Left cardiac atrium (tissue), 4 donors: ENCODE data around the gene B4GALNT1. TPM values are rescaled to one million over a fixed set of nuclear protein-coding genes. Genes with fewer than 3 reads are reported as not detected.
"Not testable (repeated sequence)": the region's sequence is repeated elsewhere in the genome, so short reads cannot be mapped to it uniquely, and the experiment has no call there.

ENCODE experiments used
- ATAC-seq, 2 donors: fragments of 200-7000 bp; cut with Tn5 transposase; one replicate each; pipeline ENCODE4 v1.9.1; 2020; ENCODE audit warnings: mild to moderate bottlenecking in 2 of 2, moderate library complexity in 2 of 2
- DNase-seq: peaks from one replicate; pipeline ENCODE4 v3.0.0-alpha.2; 2020
- intact Hi-C, 2 donors: fragments of 100-400 bp; cut with DNase I; formaldehyde crosslinking; loops; one replicate each; pipeline versions ENCODE4 v1.14.1 to v1.15.1; 2022 to 2023
- long read RNA-seq: library from polyadenylated mRNA; unstranded; transcript quantifications from one replicate; pipeline ENCODE4 v2.0.0, GENCODE V29; 2021
- total RNA-seq, 2 donors: library from RNA; stranded (reverse); fragmentation: NEBNext Ultra II Directional; extraction: Animal tissue kit (Norgen Biotek cat#: 25700); gene quantifications; one replicate each; pipeline ENCODE4 v1.2.1, GENCODE V29; 2021
- donor health status: DM: no; HTN: yes; CAD: no.
- donor health status: DM: no; HTN: yes; CAD: no; lungs with severe emphysema.
- donor health status: DM: yes; HTN: yes; CAD: no.
- donor health status: Dilated cardiomyopathy.

The B4GALNT1 gene
- 1 to 10 TPM; 2.4 to 3.3 TPM for total RNA-seq
- long read RNA-seq, partial matches to known transcripts = 0 of 3 reads
- long read RNA-seq, other reads (novel, unspliced or antisense) = 0 of 3 reads

- DNase-seq (peak; percentile 67), ATAC-seq (peak; percentile 88 to 91)
- intact Hi-C loops = loop anchor here in 1 of 2 donors (5.0 kb wide), 1 partner anchor 59 kb away; the partner anchor contains the start of gene OS9
These were observed at the start of gene B4GALNT1 for GRCh38 chr12:57632958-57633840. Gene B4GALNT1 (minus strand): TSS chr12:57633201. CDS start chr12:57632132, 1,069 bp downstream.

GRCh38 chr12:57679697-57680096 lies 46.7 kb upstream of the B4GALNT1 start:
- ATAC-seq (no peak), DNase-seq (no peak)

DNA sequence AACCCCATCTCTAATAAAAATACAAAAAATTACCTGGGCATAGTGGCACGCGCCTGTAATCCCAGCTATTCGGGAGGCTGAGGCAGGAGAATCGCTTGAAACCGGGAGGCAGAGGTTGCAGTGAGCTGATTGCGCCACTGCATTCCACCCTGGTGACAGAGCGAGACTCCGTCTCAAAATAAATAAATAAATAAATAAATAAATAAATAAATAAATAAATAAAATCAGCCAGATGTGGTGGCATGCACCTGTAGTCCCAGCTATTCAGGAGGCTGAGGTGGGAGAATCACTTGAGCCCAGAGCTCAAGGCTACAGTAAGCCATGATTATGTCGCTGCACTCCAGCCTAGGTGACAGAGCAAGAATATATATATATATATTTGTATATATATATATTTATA lies 44.9 kb upstream of the B4GALNT1 start:
- ATAC-seq, DNase-seq, intact Hi-C loops: not testable (repeated sequence)

More at GRCh38 chr12:57679697-57680096, 46.7 kb upstream of the B4GALNT1 start:
- intact Hi-C loops = no loop called here

- no peak for DNase-seq
- ATAC-seq = no peak
- intact Hi-C loops = no loop called here
These were observed 41.7 kb upstream of the B4GALNT1 start for GRCh38 chr12:57674691-57675090.

- ATAC-seq (no peak), DNase-seq (no peak)
- intact Hi-C loops = no loop called here
These were observed 39.8 kb upstream of the B4GALNT1 start for GRCh38 chr12:57672801-57673200.

DNA sequence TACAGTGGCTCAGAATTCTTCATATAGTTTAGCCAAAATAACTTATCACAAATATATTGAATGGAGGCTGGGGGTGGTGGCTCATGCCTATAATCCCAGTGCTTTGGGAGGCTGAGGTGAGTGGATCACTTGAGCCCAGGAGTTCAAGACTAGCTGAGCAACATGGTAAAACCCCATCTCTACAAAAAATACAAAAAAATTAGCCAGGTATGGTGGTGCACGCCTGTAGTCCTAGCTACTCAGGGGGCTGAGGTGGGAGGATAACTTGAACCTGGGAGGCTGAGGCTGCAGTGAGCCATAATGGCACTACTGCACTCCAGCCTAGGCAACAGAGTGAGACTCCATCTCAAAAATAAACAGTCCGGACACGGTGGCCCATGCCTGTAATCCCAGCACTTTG lies 38.8 kb upstream of the B4GALNT1 start:
- DNase-seq, intact Hi-C loops, ATAC-seq: not testable (repeated sequence)

DNA sequence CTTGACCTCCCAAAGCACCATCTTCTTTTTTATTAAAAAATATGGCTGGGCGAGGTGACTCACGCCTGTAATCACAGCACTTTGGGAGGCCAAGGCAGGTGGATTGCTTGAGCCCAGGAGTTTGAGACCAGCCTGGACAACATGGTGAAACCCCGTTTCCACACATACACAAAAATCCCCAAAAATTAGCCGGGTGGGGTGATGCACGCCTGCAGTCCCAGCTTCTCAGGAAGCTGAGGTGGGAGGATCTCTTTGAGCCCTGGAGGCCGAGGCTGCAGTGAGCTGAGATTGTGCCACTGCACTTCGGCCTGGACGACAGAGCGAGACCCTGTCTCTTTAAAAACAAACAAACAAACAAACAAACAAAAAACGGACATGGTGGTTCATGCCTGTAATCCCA lies 36.7 kb upstream of the B4GALNT1 start:
- DNase-seq, ATAC-seq, intact Hi-C loops: not testable (repeated sequence)

- ATAC-seq = no peak
- intact Hi-C loops = no loop called here
These were observed 33.9 kb upstream of the B4GALNT1 start for GRCh38 chr12:57666897-57667296.

GRCh38 chr12:57665066-57665820 lies 32.2 kb upstream of the B4GALNT1 start:
- ATAC-seq, DNase-seq, intact Hi-C loops: not testable (repeated sequence)

More at GRCh38 chr12:57666897-57667296, 33.9 kb upstream of the B4GALNT1 start:
- no peak for DNase-seq

- intact Hi-C loops = no loop called here
- no peak for ATAC-seq
- DNase-seq = no peak
These were observed 28.4 kb upstream of the B4GALNT1 start for GRCh38 chr12:57661376-57661775.

DNA sequence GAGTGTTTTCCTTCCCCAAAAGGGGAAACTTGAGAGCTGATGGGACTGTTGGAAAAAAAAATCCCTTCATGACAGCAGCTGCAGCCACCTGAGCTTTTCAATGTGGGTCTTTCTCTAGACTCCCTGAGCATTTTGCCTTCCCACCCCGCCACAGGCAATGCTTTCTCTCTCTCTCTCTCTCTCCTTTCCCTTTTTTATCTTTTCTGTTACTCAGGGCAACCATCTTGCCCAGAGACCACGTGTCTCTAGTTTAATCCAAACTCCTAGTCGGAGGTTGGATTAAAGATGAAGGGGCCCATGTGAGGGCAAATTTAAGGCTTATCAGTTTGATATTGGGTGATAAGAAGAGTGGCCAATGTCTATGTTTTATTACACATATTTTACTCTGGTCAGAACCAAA lies 25.9 kb upstream of the B4GALNT1 start:
- DNase-seq (no peak), ATAC-seq (no peak)
- intact Hi-C loops = no loop called here

DNA sequence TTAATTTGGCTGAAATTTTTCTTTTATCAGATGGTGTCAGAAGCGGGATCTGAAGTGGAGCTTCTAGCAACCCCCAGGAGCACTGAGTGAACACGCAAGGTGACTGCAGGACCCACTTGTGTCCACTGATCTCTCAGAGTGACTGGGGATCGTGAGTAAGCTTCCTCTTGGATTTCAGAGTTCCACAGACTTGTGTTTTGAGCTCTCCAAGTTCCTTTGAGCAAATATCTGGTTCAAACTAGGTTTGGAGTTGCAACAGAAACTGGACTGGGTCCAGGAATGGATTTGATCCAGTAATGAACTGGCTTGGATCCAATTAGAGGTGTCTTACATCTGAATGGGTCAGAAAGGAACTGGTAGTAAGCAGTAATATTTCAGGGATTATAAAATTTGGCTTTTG lies 24.7 kb upstream of the B4GALNT1 start:
- peak; percentile 44 to 50 for ATAC-seq
- no peak for DNase-seq
- intact Hi-C loops = no loop called here

DNA sequence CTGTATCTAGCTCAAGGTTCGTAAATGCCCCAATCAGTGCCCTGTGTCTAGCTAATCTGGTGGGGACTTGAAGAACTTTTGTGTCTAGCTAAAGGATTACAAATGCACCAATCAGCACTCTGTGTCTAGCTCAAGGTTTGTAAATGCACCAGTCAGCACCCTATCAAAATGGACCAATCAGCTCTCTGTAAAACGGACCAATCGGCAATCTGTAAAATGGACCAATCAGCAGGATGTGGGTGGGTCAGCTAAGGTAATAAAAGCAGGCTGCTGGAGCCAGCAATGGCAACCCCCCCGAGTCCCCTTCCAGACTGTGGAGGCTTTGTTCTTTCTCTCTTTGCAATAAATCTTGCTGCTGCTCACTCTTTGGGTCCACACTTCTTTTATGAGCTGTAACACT lies 23.4 kb upstream of the B4GALNT1 start:
- DNase-seq, intact Hi-C loops, ATAC-seq: not testable (repeated sequence)

- intact Hi-C loops = no loop called here
- no peak for ATAC-seq
These were observed 22.7 kb upstream of the B4GALNT1 start for GRCh38 chr12:57655541-57656240.

DNA sequence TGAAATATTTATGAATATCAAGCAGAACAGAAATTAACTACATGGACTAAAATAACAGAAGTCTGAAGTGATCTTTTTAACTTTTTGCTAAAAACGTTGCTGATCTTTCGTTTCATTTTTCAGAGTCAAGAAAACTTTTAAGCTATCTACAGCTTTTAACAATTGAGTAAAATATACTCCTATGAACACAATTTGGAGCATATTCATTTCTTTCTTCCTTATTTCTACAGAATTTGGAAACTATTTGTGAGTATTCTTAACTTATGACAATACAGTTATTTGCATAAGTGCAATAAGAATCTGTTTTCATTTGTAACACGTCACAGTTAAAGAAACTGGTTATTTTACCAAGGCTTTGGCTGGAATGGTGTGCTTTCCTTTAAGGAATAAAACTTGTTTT lies 21.0 kb upstream of the B4GALNT1 start:
- ATAC-seq (no peak), DNase-seq (no peak)
- intact Hi-C loops = no loop called here

More at GRCh38 chr12:57655541-57656240, 22.7 kb upstream of the B4GALNT1 start:
- no peak for DNase-seq

DNA sequence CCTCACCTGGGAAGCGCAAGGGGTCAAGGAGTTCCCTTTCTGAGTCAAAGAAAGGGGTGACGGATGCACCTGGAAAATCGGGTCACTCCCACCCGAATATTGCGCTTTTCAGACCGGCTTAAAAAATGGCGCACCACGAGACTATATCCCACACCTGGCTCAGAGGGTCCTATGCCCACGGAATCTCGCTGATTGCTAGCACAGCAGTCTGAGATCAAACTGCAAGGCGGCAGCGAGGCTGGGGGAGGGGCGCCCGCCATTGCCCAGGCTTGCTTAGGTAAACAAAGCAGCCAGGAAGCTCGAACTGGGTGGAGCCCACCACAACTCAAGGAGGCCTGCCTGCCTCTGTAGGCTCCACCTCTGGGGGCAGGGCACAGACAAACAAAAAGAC lies 13.7 kb upstream of the B4GALNT1 start:
- intact Hi-C loops, ATAC-seq, DNase-seq: not testable (repeated sequence)

DNA sequence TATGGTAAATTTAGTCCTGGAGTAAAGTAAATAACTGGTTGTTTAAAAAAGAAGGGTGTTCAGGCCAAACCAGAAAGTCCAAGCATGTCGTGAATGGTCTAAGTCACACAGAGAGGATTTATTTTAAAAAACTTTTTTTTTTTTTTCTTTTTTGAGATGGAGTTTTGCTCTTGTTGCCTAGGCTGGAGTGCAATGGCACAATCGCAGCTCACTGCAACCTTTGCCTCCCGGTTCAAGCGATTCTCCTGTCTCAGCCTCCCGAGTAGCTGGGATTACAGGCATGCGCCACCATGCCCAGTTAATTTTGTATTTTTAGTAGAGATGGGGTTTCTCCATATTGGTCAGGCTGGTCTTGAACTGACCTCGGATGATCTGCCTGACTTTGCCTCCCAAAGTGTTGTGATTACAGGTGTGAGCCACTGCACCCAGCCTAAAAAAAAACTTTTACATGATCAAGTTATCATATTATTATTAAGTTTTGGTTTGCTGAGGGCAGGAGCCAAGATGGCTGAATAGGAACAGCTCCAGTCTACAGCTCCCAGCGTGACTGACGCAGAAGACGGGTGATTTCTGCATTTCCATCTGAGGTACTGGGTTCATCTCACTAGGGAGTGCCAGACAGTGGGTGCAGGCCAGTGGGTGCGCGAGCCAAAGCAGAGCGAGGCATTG lies 13.1 kb upstream of the B4GALNT1 start:
- intact Hi-C loops, ATAC-seq, DNase-seq: not testable (repeated sequence)

DNA sequence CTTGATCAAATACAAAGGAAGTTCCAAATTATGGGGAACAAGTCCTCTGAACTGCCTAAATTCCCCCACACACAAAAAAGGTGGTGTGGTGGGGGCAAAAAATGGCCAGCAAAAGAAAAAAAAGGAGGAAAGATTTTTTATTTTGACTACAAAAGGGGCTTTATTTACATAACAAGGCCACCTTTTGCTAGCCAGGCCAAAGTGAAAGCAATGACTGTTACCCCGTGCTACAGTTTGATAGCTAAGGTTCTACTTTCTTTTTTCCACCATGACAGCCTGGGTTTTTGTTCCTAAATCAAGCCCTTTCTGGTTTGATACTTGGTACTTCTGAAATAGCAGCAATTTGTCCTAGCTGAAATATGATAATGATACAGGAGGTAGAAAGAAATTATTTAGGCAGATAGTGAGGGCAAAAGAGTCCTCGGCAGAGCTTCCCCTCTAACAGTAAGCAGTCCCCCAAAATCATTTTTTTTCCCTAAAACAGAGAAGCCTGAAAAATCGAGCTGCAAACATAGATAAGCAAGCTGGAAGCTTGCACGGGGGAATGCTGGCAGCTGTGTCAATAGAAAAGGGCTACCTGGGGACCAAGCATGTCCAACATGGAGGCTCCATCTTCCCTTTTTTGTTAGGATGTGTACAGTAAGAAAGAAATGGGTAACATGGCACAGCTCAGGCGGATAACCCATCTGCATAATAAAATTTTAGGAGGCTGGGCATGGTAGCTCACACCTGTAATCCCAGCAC lies 8.9 kb upstream of the B4GALNT1 start:
- intact Hi-C loops = no loop called here
- no peak for DNase-seq
- ATAC-seq = no peak
